GM23338 (cell line): ENCODE results near the gene HCST. TPM values are rescaled to one million over a fixed set of nuclear protein-coding genes. Genes with fewer than 3 reads are reported as not detected.

Experiments used
- ATAC-seq: fragments of 200-7000 bp; cut with Tn5 transposase; 3 replicates; pipeline ENCODE4 v1.9.1; 2020
- DNase-seq: peaks from one replicate; pipeline ENCODE4 v3.0.0-alpha.2; 2015; ENCODE audit warnings: low spot score
- H2AFZ ChIP-seq: fragments of 200-600 bp; sonication (generic); 2 replicates; pipeline ENCODE4 v1.8.0; 2016; ENCODE audit warnings: antibody characterized with exemption, mild to moderate bottlenecking, moderate library complexity
- H3F3A ChIP-seq: fragments of 200-600 bp; sonication (generic); replicated peaks from 2 replicates; pipeline ENCODE4 v1.8.0; 2017; ENCODE audit warnings: antibody characterized with exemption, mixed run types, low read depth
- H3K27ac ChIP-seq: fragments of 200-600 bp; sonication (generic); 2 replicates; pipeline ENCODE4 v1.6.1; 2016; ENCODE audit warnings: low read depth
- H3K27me3 ChIP-seq: fragments of 200-600 bp; sonication (generic); 2 replicates; pipeline ENCODE4 v1.8.0; 2016; ENCODE audit warnings: mild to moderate bottlenecking, mixed run types, moderate library complexity; ENCODE audit not compliant: insufficient read depth
- H3K36me3 ChIP-seq: fragments of 200-600 bp; sonication (generic); 2 replicates; pipeline ENCODE4 v1.8.0; 2016; ENCODE audit warnings: mild to moderate bottlenecking; ENCODE audit not compliant: insufficient read depth
- H3K4me1 ChIP-seq: fragments of 200-600 bp; sonication (generic); 2 replicates; pipeline ENCODE4 v1.8.0; 2016; ENCODE audit warnings: mild to moderate bottlenecking, moderate library complexity; ENCODE audit not compliant: insufficient read depth
- H3K4me2 ChIP-seq: fragments of 200-600 bp; sonication (generic); 2 replicates; pipeline ENCODE4 v1.7.1; 2017; ENCODE audit warnings: mixed run types
- H3K4me3 ChIP-seq: fragments of 200-600 bp; sonication (generic); 2 replicates; pipeline ENCODE4 v1.6.1; 2016; ENCODE audit warnings: mixed run types
- H3K79me2 ChIP-seq: fragments of 200-600 bp; sonication (generic); replicated peaks from 2 replicates; pipeline ENCODE4 v1.8.0; 2017; ENCODE audit warnings: mild to moderate bottlenecking; ENCODE audit not compliant: insufficient read depth
- H3K9me2 ChIP-seq: fragments of 200-600 bp; sonication (generic); 2 replicates; pipeline ENCODE4 v1.8.0; 2017; ENCODE audit not compliant: insufficient read depth
- H4K20me1 ChIP-seq: fragments of 200-600 bp; sonication (generic); replicated peaks from 2 replicates; pipeline ENCODE4 v1.8.0; 2017; ENCODE audit warnings: mild to moderate bottlenecking; ENCODE audit not compliant: insufficient read depth
- H3K27ac Mint-ChIP-seq: 2 replicates; pipeline ENCODE4 v1.8.0; 2020; ENCODE audit warnings: inconsistent platforms, mild to moderate bottlenecking, moderate library complexity, mixed read lengths
- H3K27me3 Mint-ChIP-seq: 3 replicates; pipeline ENCODE4 v1.8.0; 2022; ENCODE audit warnings: low read depth, mild to moderate bottlenecking, moderate library complexity, mixed read lengths, inconsistent platforms; ENCODE audit not compliant: insufficient read depth, poor library complexity
- H3K36me3 Mint-ChIP-seq: 3 replicates; pipeline ENCODE4 v1.8.0; 2021; ENCODE audit warnings: low read depth, mild to moderate bottlenecking, inconsistent platforms, moderate library complexity, mixed read lengths
- H3K4me1 Mint-ChIP-seq: 3 replicates; pipeline ENCODE4 v1.8.0; 2020; ENCODE audit warnings: mild to moderate bottlenecking, inconsistent platforms, mixed read lengths
- H3K4me3 Mint-ChIP-seq: 3 replicates; pipeline ENCODE4 v1.8.0; 2021; ENCODE audit warnings: moderate library complexity, mild to moderate bottlenecking, inconsistent platforms, mixed read lengths
- H3K9me3 Mint-ChIP-seq: 3 replicates; pipeline ENCODE4 v1.8.0; 2020; ENCODE audit warnings: moderate library complexity, mild to moderate bottlenecking, inconsistent platforms, mixed read lengths
- CREB1 ChIP-seq: fragments of 250-450 bp; sonication (Bioruptor Pico); IDR thresholded peaks from 2 replicates; pipeline ENCODE4 v1.5.0; 2020; ENCODE audit warnings: low read depth, mild to moderate bottlenecking, moderate library complexity
- ETS1 ChIP-seq: IDR thresholded peaks from 2 replicates; pipeline ENCODE4 v1.6.1; 2016; ENCODE audit warnings: antibody characterized with exemption
- EZH2 ChIP-seq: fragments of 200-600 bp; sonication (generic); IDR thresholded peaks from one replicate; pipeline ENCODE4 v1.8.0; 2017; ENCODE audit warnings: antibody characterized with exemption, mild to moderate bottlenecking, low read depth; ENCODE audit not compliant: unreplicated experiment
- EZH2phosphoT487 ChIP-seq: fragments of 200-600 bp; sonication (generic); IDR thresholded peaks from one replicate; pipeline ENCODE4 v1.8.1; 2018; ENCODE audit warnings: antibody characterized with exemption; ENCODE audit not compliant: unreplicated experiment
- JUNB ChIP-seq: IDR thresholded peaks from one replicate; pipeline ENCODE4 v1.6.1; 2016; ENCODE audit warnings: antibody characterized with exemption; ENCODE audit not compliant: unreplicated experiment
- NANOG ChIP-seq: IDR thresholded peaks from 2 replicates; pipeline ENCODE4 v1.6.1; 2016; ENCODE audit warnings: antibody characterized with exemption, borderline replicate concordance
- POLR2AphosphoS5 ChIP-seq: IDR thresholded peaks from 2 replicates; pipeline ENCODE4 v1.6.1; 2016; ENCODE audit warnings: antibody characterized with exemption, low read depth
- STAT1 ChIP-seq: IDR thresholded peaks from one replicate; pipeline ENCODE4 v1.6.1; 2016; ENCODE audit warnings: antibody characterized with exemption; ENCODE audit not compliant: unreplicated experiment
- ZNF114 ChIP-seq: fragments of 250-450 bp; sonication (Bioruptor Pico); IDR thresholded peaks from 2 replicates; pipeline ENCODE4 v1.5.0; 2020; ENCODE audit warnings: mild to moderate bottlenecking, moderate library complexity
- ZNF331 ChIP-seq: fragments of 250-450 bp; sonication (Bioruptor Pico); IDR thresholded peaks from 2 replicates; pipeline ENCODE4 v1.5.0; 2020; ENCODE audit warnings: low read depth, mild to moderate bottlenecking, moderate library complexity
- ZNF462 ChIP-seq: fragments of 250-450 bp; sonication (Bioruptor Pico); IDR thresholded peaks from 2 replicates; pipeline ENCODE4 v1.5.0; 2020; ENCODE audit warnings: mild to moderate bottlenecking, moderate library complexity
- polyA plus RNA-seq: library from polyadenylated mRNA; unstranded; fragments of >200 nt; fragmentation: Nextera tagmentation; extraction: Ambion mirVana; gene quantifications from 2 replicates; pipeline ENCODE4 v1.2.1, GENCODE V29; 2016
- total RNA-seq: library from RNA; depleted of rRNA; stranded (reverse); fragments of >200 nt; shearing (Covaris generic); gene quantifications from 2 replicates; pipeline ENCODE4 v1.2.3, GENCODE V29; 2014

The HCST gene
- total and polyA plus RNA-seq, 2 experiments from 2014 or later: 2.1 TPM; not detected in 1

GRCh38 chr19:35939307-35940077, 37.2 kb downstream of the HCST start:
- Histone ChIP-seq H3K27me3 (peaks cover 6% of the 10 kb centered on the region), H3K36me3 (no peaks in the 10 kb centered on the region), H4K20me1 (peaks cover 5% of the 10 kb centered on the region; the same call in 1 of the 2 replicates), H2AFZ (no peak overlapping the region), H3K27ac (no peak overlapping the region), H3K4me3 (no peak overlapping the region), H3K79me2 (peaks cover 6% of the 10 kb centered on the region), H3K4me1 (peaks cover 20% of the 10 kb centered on the region; the same call in 1 of the 2 replicates), H3F3A (no peaks in the 10 kb centered on the region), H3K4me2 (no peak overlapping the region), H3K9me2 (no peaks in the 10 kb centered on the region)
- Mint-ChIP-seq H3K9me3 (no peaks in the 10 kb centered on the region; the same call in 2 of the 3 replicates), H3K4me3 (no peak overlapping the region; the same call in 2 of the 3 replicates), H3K4me1 (peaks cover 21% of the 10 kb centered on the region), H3K27ac (no peak overlapping the region), H3K36me3 (peaks cover 19% of the 10 kb centered on the region), H3K27me3 (peaks cover 6% of the 10 kb centered on the region)
- DNase-seq (no peak), ATAC-seq (no peak)
- TF ChIP-seq STAT1: no peak
- TF ChIP-seq JUNB: no peak
- TF ChIP-seq EZH2: no peak
- TF ChIP-seq POLR2AphosphoS5: no peak
- no peak for TF ChIP-seq ETS1
- no peak for TF ChIP-seq CREB1 (CRISPR knock-in tag)
- TF ChIP-seq EZH2phosphoT487: no peak
- TF ChIP-seq ZNF462: no peak
- TF ChIP-seq NANOG: no peak
- TF ChIP-seq ZNF331 (CRISPR knock-in tag): no peak
- no peak for TF ChIP-seq ZNF114 (CRISPR knock-in tag)
